Panc1 (cell line): ENCODE data around the gene MCTP1.

Experiments used
- CTCF ChIP-seq: fragments of 450-650 bp; IDR thresholded peaks from 2 replicates; pipeline ENCODE4 v1.5.1; 2017; ENCODE audit warnings: mild to moderate bottlenecking
- POLR2AphosphoS5 ChIP-seq: IDR thresholded peaks from 2 replicates; pipeline ENCODE4 v1.6.1; 2012; ENCODE audit warnings: mild to moderate bottlenecking, low read depth, low read length, moderate library complexity
- REST ChIP-seq, 2 experiments: IDR thresholded peaks; 2 replicates each; pipeline ENCODE4 v1.6.1; 2011 to 2012; ENCODE audit warnings: low read depth in 2 of 2, control low read depth in 1 of 2, low read length in 1 of 2, mild to moderate bottlenecking in 1 of 2, moderate library complexity in 1 of 2; ENCODE audit not compliant: insufficient read depth in 1 of 2
- SIN3A ChIP-seq: IDR thresholded peaks from 2 replicates; pipeline ENCODE4 v1.6.1; 2012; ENCODE audit warnings: low read depth, mild to moderate bottlenecking, low read length, moderate library complexity, borderline replicate concordance; ENCODE audit not compliant: insufficient read depth

DNA sequence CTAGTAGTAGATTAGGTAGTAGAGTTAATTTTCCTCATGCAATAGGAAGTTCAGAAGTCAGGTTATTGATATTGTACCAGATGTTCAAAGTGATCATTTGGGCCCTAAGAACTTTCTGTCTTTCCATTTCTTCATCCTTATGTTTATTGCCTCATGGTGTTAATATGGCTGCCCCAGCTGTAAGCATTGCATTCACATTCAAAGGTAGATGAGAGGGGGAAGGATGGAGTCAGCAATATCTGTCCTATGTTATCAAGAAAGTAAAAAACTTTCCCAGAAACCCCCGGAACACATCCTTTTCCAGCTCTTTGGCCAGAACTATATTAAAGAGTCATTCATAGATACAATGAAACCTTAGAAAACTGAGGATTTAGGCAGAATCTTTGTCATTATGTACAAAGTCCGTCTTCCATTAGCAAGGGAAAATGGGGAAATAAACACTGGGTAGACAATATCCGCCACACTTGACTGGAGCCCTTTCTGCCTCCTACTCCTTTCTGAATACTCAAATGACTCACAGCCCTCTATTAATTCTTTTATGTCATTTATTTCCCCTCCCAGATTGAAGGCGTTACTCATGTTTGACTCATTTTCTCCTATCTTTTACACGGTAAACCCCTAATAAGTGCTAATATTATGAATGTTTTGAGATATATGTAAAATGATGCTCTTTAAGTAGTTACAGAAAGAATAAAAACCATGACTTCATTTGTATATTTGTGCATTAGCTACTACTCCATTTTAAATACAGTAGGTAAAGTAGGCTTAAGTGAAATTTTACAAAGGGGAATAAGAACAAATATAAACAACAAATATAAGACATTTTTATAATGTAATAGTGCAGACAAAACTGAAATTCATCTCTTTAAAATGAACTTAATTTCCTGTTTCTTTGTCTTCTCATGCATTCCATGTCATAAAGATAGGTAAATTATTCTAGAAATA lies 538.8 kb downstream of the MCTP1 start:
- TF ChIP-seq REST (IDR thresholded peaks at IDR 0.05; ENCODE audit: insufficient read depth in 1 of 2, low read depth in 2 of 2, low read length in 1 of 2) (no peak), CTCF (no peak), SIN3A (no peak), POLR2AphosphoS5 (no peak)
